ENCODE data around the gene LCN6.

DNA sequence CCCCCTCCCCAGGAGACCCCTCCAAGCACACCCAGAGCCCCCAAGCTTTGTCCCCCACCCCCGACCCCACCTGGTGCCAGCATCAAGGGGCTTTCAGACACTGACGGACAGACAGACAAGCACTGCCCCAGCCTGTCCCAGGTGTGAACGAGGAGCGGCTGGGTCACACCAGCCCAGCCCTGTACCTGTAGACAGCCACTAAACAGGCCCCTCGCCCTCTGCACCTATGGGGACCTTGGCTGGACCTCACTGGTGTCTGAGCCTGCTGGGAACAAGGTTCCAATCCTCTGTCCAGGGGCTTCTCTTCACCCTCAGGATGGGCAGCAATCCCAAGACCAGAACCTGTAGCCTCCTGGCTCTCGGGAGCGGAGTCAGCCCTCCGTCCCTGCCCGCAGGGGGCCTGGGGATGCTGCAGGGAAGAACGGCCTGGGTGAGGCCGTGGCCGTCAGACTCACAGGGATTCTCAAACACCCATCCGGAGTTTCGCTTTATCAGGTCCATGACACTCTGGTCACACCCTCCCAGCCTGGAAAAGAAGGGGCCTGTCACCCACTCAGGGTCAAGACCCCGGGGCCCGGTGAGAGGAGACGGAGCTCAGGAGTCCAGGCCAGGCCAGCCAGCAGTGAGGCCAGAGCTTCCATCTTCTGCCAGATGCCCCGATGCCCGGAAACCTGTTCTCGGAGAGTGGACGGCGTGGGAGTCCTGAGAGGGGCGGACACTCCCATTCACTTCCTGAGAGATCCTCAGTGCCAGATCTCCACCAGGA lies 2.8 kb downstream of the LCN6 start:
- no peak for TF ChIP-seq EP300 (IDR thresholded peaks at IDR 0.05)
- no peak for TF ChIP-seq CTCF (IDR thresholded peaks at IDR 0.05)
- TF ChIP-seq POLR2A (IDR thresholded peaks at IDR 0.05), result no peak

Data from suprapubic skin (tissue), 3 donors.